Neural progenitor cell (in vitro differentiated cells): ENCODE data around the gene MRPL47. TPM values are rescaled to one million over a fixed set of nuclear protein-coding genes. Genes with fewer than 3 reads are reported as not detected.
A peak's percentile ranks its signal among the peaks of the same experiment; 100 is the strongest.

Source experiments
- DNase-seq: peaks from one replicate; pipeline ENCODE4 v3.0.0-alpha.2; 2016; ENCODE audit warnings: low spot score
- H2AFZ ChIP-seq: fragments of 200-600 bp; sonication (generic); replicated peaks from 2 replicates; pipeline ENCODE4 v1.6.1; 2016; ENCODE audit warnings: antibody characterized with exemption
- H3F3A ChIP-seq: fragments of 200-600 bp; sonication (generic); 2 replicates; pipeline ENCODE4 v1.6.1; 2016; ENCODE audit warnings: antibody characterized with exemption, low read depth
- H3K27ac ChIP-seq: fragments of 200-600 bp; sonication (generic); 2 replicates; pipeline ENCODE4 v1.5.1; 2016; ENCODE audit warnings: mild to moderate bottlenecking
- H3K27me3 ChIP-seq: fragments of 200-600 bp; sonication (generic); 2 replicates; pipeline ENCODE4 v1.6.1; 2016; ENCODE audit warnings: mild to moderate bottlenecking, moderate library complexity
- H3K36me3 ChIP-seq: fragments of 200-600 bp; sonication (generic); 2 replicates; pipeline ENCODE4 v1.5.1; 2016
- H3K4me1 ChIP-seq: fragments of 200-600 bp; sonication (generic); 2 replicates; pipeline ENCODE4 v1.6.1; 2016; ENCODE audit warnings: mixed run types
- H3K4me2 ChIP-seq: fragments of 200-600 bp; sonication (generic); 2 replicates; pipeline ENCODE4 v1.6.1; 2016
- H3K4me3 ChIP-seq: fragments of 200-600 bp; sonication (generic); 2 replicates; pipeline ENCODE4 v1.5.1; 2016
- H3K79me2 ChIP-seq: fragments of 200-600 bp; sonication (generic); 2 replicates; pipeline ENCODE4 v1.6.1; 2016; ENCODE audit warnings: low read depth
- H3K9ac ChIP-seq: fragments of 200-600 bp; sonication (generic); 2 replicates; pipeline ENCODE4 v1.6.1; 2016
- H3K9me3 ChIP-seq: fragments of 200-600 bp; sonication (generic); 2 replicates; pipeline ENCODE4 v1.5.1; 2016; ENCODE audit warnings: low read depth
- H4K20me1 ChIP-seq: fragments of 200-600 bp; sonication (generic); 2 replicates; pipeline ENCODE4 v1.6.1; 2016; ENCODE audit warnings: low read depth
- H3K27ac Mint-ChIP-seq: 3 replicates; pipeline ENCODE4 v1.8.0; 2021; ENCODE audit warnings: mixed read lengths
- H3K27me3 Mint-ChIP-seq: 2 replicates; pipeline ENCODE4 v1.8.0; 2022; ENCODE audit warnings: low read depth, mild to moderate bottlenecking, inconsistent platforms, moderate library complexity, mixed read lengths; ENCODE audit not compliant: insufficient read depth
- H3K36me3 Mint-ChIP-seq: 3 replicates; pipeline ENCODE4 v1.8.0; 2021; ENCODE audit warnings: mixed read lengths
- H3K4me1 Mint-ChIP-seq: 3 replicates; pipeline ENCODE4 v1.8.0; 2021; ENCODE audit warnings: mixed read lengths
- H3K4me3 Mint-ChIP-seq: 3 replicates; pipeline ENCODE4 v1.8.0; 2021; ENCODE audit warnings: mild to moderate bottlenecking, moderate library complexity, mixed read lengths
- H3K9me3 Mint-ChIP-seq: 3 replicates; pipeline ENCODE4 v1.8.0; 2020; ENCODE audit warnings: mixed read lengths
- EZH2 ChIP-seq: fragments of 200-600 bp; sonication (generic); IDR thresholded peaks from 2 replicates; pipeline ENCODE4 v1.6.1; 2017; ENCODE audit warnings: antibody characterized with exemption, mild to moderate bottlenecking, moderate library complexity
- EZH2phosphoT487 ChIP-seq: fragments of 200-600 bp; sonication (generic); IDR thresholded peaks from 2 replicates; pipeline ENCODE4 v1.6.1; 2017; ENCODE audit warnings: antibody characterized with exemption
- total RNA-seq: library from RNA; depleted of rRNA; stranded (reverse); fragments of >200 nt; gene quantifications from 2 replicates; pipeline ENCODE4 v1.2.3, GENCODE V29; 2015; ENCODE audit warnings: low replicate concordance
- TF ChIP-seq, protein P1 (sequence below): fragments of 200-600 bp; sonication (generic); IDR thresholded peaks from 2 replicates; pipeline ENCODE4 v1.5.1; 2017; ENCODE audit warnings: antibody characterized with exemption, mild to moderate bottlenecking

The MRPL47 gene
- total RNA-seq, 1 donor from 2014 or later: 64.5 TPM

- Histone ChIP-seq H3K4me1 (no peaks in the 10 kb centered on the region), H2AFZ (peak overlapping the region; percentile 3), H3K4me2 (no peak overlapping the region), H3K4me3 (no peak overlapping the region), H3K79me2 (no peaks in the 10 kb centered on the region), H3K27me3 (no peaks in the 10 kb centered on the region), H3K9ac (no peak overlapping the region), H3F3A (no peaks in the 10 kb centered on the region), H3K36me3 (no peaks in the 10 kb centered on the region), H3K9me3 (no peaks in the 10 kb centered on the region), H4K20me1 (no peaks in the 10 kb centered on the region), H3K27ac (no peak overlapping the region)
- H3K9me3 Mint-ChIP-seq: peaks cover 5% of the 10 kb centered on the region
- H3K27me3 Mint-ChIP-seq: peaks cover 7% of the 10 kb centered on the region
- peaks cover 3% of the 10 kb centered on the region for H3K36me3 Mint-ChIP-seq
- no peak overlapping the region for H3K27ac Mint-ChIP-seq
- DNase-seq: no peak
- no peak for TF ChIP-seq EZH2
- TF ChIP-seq EZH2phosphoT487: no peak
- TF ChIP-seq, protein P1, sequence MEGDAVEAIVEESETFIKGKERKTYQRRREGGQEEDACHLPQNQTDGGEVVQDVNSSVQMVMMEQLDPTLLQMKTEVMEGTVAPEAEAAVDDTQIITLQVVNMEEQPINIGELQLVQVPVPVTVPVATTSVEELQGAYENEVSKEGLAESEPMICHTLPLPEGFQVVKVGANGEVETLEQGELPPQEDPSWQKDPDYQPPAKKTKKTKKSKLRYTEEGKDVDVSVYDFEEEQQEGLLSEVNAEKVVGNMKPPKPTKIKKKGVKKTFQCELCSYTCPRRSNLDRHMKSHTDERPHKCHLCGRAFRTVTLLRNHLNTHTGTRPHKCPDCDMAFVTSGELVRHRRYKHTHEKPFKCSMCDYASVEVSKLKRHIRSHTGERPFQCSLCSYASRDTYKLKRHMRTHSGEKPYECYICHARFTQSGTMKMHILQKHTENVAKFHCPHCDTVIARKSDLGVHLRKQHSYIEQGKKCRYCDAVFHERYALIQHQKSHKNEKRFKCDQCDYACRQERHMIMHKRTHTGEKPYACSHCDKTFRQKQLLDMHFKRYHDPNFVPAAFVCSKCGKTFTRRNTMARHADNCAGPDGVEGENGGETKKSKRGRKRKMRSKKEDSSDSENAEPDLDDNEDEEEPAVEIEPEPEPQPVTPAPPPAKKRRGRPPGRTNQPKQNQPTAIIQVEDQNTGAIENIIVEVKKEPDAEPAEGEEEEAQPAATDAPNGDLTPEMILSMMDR: no peak
- peaks cover 8% of the 10 kb centered on the region for H3K4me1 Mint-ChIP-seq
- H3K4me3 Mint-ChIP-seq: no peak overlapping the region
Measured at GRCh38 chr3:179546814-179547241, 57.6 kb downstream of the MRPL47 start.

DNA sequence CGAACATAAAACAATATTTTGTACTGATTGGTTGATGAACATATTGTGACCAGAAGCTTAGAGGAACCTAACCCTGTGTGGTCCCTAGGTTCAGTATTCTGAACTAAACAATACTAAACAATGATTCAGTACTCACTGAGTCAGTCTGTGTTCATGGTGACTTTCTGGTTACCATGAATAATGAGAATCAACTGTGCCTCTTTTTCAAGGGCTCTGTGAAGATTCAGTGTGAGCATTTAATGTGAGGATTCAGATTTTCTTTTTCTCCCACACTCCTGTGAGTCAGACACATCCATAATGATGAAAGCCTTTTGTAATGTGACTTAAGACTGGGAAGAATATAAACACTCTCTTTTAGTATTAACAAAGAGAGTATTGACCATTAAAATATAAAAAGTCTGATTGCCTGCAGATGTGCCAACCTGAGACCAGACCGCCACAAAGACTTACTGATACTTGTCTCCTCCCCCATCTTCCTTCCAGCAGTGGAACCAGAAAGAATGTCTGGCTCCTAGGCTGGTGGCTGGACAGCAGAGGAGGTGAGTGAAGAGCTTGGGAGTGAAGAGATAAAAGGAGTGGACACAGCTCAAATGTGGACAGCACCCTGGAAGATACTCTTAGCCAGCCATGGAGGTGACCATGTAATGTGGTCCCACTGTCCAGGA lies 59.3 kb downstream of the MRPL47 start:
- Histone ChIP-seq H3K36me3 (no peaks in the 10 kb centered on the region), H3K27me3 (no peaks in the 10 kb centered on the region), H4K20me1 (no peaks in the 10 kb centered on the region), H3K79me2 (no peaks in the 10 kb centered on the region), H3K9me3 (no peaks in the 10 kb centered on the region), H2AFZ (no peak overlapping the region), H3K9ac (no peak overlapping the region), H3K4me1 (no peaks in the 10 kb centered on the region), H3K4me3 (no peak overlapping the region), H3K4me2 (no peak overlapping the region), H3F3A (no peaks in the 10 kb centered on the region), H3K27ac (no peak overlapping the region)
- DNase-seq: no peak
- Mint-ChIP-seq H3K36me3 (no peaks in the 10 kb centered on the region), H3K27me3 (peaks cover 1% of the 10 kb centered on the region), H3K4me1 (peaks cover 13% of the 10 kb centered on the region), H3K9me3 (no peaks in the 10 kb centered on the region), H3K4me3 (no peak overlapping the region), H3K27ac (no peak overlapping the region)
- TF ChIP-seq EZH2phosphoT487 (no peak), EZH2 (no peak)
- TF ChIP-seq, protein P1: no peak

DNA sequence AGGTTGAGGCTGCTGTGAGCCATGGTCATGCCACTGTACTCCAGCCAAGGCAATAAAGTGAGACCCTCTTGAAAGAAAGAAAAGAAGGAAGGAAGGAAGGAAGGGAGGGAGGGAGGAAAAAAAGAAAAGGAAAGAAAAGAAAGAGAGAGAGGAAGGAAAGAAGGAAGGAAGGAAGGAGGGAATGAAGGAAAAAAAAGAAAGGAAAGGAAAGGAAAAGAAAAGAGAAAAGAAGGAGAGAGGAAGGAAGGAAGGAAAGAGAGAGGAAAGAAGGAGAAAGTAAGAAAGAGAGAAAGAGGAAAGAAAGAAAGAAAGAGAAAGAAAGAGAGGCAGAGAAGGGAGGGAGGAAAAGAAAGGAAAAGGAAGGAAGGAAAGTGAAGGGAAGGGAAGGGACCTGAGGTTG lies 62.1 kb downstream of the MRPL47 start:
- Histone ChIP-seq H3F3A (no peaks in the 10 kb centered on the region), H3K9ac (no peak overlapping the region), H3K27ac (no peak overlapping the region), H4K20me1 (no peaks in the 10 kb centered on the region), H3K9me3 (no peaks in the 10 kb centered on the region), H3K4me1 (no peaks in the 10 kb centered on the region), H3K27me3 (no peaks in the 10 kb centered on the region), H3K4me3 (no peak overlapping the region), H3K4me2 (no peak overlapping the region), H2AFZ (no peak overlapping the region), H3K79me2 (no peaks in the 10 kb centered on the region), H3K36me3 (no peaks in the 10 kb centered on the region)
- Mint-ChIP-seq H3K9me3 (no peaks in the 10 kb centered on the region), H3K36me3 (no peaks in the 10 kb centered on the region), H3K27ac (no peak overlapping the region), H3K4me3 (no peak overlapping the region), H3K4me1 (peaks cover 8% of the 10 kb centered on the region), H3K27me3 (peaks cover 4% of the 10 kb centered on the region)
- no peak for TF ChIP-seq EZH2
- TF ChIP-seq, protein P1: no peak
- TF ChIP-seq EZH2phosphoT487: no peak
- no peak for DNase-seq
